PC-9 (cell line): Measurements from ENCODE around the gene BTNL9.

ENCODE experiments used
- CTCF ChIP-seq: fragments of 200-600 bp; sonication (generic); conservative IDR thresholded peaks from 2 replicates; pipeline ENCODE4 v1.6.1; 2017; ENCODE audit warnings: mixed run types, antibody characterized with exemption, mild to moderate bottlenecking, moderate library complexity
- EZH2 ChIP-seq: fragments of 200-600 bp; sonication (generic); IDR thresholded peaks from 2 replicates; pipeline ENCODE4 v1.8.0; 2017; ENCODE audit warnings: antibody characterized with exemption, low read depth

GRCh38 chr5:181054871-181055459 is 14.9 kb downstream of the BTNL9 start:
- TF ChIP-seq CTCF (no peak), EZH2 (no peak)
